HK-2 (cell line): Measurements from ENCODE around the gene DNM2.
A peak's percentile ranks its signal among the peaks of the same experiment; 100 is the strongest.
"Not testable (repeated sequence)": the region's sequence is repeated elsewhere in the genome, so short reads cannot be mapped to it uniquely, and the experiment has no call there.

ENCODE experiments used
- DNase-seq: peaks from one replicate; pipeline ENCODE4 v3.0.0-alpha.2; 2018; ENCODE audit not compliant: unreplicated experiment

DNM2 gene

DNA sequence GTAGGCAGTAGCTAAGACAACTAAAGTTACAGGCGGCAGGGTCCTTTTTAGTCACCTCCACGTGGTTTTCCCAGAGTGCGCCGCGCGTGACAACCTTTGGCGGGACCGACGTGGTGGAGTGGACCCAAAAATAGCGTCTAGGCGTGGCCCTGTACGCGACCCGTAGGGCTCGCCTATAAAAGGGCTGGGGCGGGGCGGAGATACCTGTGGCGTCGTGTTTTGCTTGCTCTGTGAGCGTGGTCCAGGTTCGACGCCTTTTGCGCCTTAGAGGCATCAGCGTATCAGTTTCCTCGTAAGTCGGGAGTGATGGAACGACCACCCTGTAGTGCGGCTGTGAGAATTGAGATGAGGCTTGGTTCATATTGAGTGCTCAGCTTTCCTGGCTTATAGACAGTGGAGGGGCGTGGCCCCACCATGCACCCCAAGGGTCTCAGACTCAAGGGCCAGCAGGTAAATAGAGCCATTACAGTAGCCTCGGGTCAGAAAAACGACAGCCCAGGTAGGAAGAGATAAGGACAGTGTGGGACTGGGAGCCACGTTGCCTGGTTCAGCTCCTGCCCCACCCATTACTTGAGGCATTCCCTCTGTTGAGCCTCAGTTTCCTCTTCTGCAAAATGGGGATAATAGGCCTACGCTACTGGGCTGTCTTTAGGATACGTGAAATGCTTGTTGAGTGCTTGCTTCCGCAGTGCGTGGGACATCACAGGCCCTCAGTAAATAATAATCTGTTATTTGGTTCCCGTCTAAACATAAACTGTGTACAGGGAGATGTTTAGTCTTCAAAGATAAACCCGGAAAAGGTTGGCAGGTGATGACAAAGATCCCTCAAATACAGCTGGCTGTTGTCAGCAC lies 118.8 kb downstream of the DNM2 start:
- peak; percentile 88 for DNase-seq

GRCh38 chr19:10837649-10838048 lies 119.8 kb downstream of the DNM2 start:
- DNase-seq = not testable (repeated sequence)

DNA sequence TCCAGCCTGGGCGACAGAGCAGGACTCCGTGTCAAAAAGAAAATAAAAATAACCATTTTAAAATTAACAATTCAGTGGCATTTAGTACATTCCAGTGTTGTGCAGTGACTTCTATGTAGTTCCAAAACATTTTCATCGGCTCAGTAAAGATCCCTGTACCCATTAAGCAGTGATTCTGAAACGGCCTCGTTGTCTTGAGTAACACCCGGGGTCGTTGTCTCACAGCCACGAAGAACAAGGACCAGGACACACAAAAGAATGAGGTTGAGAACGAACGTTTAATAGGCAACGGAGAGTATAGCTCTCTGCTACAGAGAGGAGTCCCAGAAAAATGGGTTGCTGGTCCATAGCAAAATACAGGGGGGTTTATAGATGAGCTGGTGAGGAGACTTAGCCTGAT lies 120.5 kb downstream of the DNM2 start:
- DNase-seq = no peak

DNA sequence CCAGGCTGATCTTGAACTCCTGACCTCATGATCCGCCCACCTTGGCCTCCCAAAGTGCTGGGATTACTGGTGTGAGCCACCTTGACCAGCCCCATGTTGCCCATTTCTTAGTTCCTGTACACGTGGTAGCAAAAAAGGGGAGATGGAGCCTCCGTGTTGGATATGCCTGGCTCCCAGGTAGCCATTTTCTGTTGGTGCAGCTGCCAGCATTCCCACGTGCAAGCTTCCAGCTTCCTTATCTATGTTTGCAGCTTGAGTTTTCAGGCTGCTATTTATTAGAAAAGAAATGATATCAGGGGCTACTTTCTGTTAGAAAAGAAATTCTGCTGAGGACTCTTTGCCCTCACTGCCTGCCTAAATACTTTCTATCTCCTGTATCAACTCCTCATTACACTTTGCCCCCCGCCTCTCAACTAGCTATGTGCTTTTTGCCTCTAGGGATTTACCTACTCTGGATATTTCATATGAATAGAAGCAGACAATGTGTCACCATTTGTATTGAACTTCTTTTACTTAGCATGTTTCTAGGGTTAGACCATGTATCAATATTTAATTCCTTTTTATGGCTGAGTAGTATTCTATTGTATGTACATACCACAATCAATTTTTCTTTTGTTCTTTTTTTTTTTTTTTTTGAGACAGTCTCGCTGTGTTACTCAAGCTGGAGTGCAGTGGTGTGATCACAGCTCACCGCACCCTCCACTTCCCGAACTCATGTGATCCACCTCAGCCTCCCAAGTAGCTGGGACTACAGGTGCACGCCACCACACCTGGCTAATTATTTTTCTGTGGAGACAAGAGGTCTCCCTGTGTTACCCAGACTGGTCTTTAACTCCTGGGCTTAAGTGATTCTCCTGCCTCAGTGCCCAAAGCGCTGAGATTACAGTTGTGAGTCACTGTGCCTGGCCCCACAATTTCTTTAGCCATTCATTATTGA lies 121.5 kb downstream of the DNM2 start:
- no peak for DNase-seq

DNA sequence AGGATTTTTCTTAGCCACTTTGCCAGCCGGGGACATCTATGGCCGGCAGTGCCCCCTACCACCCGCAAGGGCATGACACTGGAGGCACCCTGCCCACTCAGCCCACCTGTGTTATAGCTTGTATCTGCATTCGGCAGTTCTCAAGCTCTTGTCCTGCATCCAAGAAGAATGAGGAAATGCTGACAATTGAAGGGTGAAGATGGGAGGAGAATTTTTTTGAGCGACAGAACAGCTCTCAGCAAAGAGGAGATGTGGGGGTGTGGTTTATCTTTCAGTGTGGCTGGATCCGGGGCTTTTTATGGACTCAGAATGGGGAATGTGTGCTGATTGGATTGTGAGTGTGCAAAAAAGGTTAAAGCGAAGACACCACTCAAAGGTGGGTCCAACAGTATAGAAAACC lies 124.9 kb downstream of the DNM2 start:
- no peak for DNase-seq

DNA sequence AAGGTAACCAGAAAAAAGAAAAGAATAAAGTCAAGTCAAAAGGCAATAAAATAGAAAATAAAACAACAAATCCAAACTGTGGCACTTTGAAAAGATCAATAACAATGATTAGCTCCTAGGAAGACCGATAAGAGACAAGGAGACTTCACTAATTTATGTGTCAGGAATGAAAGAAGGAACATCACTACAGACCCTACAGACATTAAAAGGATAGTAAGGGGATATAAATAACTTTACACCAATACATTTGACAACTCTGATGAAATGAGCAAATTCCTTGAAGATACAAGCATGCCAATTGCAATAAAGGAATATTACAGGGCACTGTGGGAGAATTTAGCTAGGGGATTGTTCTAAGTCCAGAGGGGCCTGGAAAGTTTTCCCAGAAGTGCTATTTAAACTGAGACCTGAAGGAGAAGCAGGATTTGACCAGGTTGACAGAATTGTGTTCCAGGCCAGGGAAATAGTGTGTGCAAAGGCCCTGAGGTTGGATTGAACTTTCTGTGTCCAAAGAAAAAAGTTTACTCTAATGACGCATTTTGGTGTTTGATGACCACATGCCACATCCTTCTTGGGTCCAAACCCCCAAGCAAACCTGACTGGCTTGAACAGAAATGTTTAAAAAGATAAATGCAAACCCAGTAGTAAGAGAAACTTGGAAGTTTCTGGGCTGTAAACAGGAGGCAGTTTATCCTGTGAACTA lies 128.8 kb downstream of the DNM2 start:
- no peak for DNase-seq

GRCh38 chr19:10848230-10848856 lies 130.5 kb downstream of the DNM2 start, which contains the start of gene C19orf38:
Gene C19orf38, plus strand, starts transcription at chr19:10848415. Its CDS starts 94 bp downstream, at chr19:10848509.
- no peak for DNase-seq

DNA sequence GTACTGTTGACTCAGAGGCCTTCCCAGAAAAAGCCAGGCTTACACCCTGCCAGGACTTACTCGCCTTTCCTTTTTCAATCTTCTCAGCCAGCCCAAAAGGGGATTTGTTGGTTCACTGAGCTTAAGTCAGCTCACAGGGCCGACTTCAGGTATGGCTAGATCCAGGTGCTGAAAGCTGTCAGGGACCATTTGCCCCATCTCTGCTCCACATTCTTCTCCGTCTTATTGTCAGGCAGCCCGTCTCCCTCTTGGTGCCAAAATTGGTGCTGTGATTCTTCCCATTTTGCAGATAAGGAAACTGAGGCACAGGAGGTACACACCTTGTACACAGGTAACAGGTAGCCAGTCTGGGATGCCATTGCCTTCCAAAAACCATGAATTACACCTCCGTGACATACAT lies 132.8 kb downstream of the DNM2 start:
- DNase-seq = no peak

DNA sequence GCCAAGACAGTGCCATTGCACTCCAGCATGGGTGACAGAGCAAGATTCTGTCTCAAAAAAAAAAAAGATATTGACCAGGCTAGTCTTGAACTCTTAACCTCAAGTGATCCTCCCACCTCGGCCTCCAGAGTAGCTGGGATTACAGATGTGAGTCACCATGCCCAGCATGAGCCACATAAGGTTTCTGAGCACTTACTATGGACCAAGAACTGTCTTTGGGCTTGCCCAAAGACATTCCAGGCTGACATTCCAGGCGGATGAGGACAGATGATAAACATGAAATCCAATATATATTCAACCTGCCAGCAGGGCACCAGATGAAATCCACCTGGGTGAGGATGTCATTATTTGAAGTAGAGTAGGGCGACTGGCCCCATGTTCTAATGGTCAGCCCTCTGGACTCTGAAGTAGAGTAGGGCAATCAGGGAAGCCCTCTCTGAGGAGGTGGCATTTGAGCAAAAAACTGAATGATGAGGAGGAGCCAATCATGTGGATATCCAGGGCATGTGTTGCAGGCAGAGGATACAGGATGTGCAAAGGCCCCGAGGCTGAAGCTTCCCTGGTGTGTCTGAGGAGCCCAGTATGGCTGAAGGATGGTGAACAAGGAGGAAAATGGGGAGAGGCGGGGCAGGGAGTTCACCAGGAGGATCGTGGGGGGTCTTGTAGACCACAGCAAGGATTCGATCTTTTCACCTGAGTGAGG lies 134.4 kb downstream of the DNM2 start:
- no peak for DNase-seq

DNA sequence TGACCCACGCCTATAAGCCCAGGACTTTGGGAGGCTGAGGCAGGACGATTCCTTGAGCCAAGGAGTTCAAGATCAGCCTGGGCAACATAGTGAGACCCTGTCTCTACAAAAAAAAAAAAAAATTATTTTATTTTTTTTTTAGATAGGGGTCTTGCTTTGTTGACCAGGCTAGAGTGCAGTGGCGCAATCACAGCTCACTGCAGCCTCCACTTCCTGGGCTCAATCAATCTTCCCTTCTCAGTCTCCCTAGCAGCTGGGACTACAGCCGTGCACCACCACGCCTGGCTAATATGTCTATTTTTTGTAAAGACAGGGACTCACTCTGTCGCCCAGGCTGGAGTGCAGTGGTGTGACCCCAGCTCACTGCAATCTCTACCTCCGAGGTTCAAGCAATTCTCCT lies 135.1 kb downstream of the DNM2 start:
- DNase-seq = no peak

- DNase-seq = no peak
Observed at GRCh38 chr19:10854350-10855089, 136.6 kb downstream of the DNM2 start.

GRCh38 chr19:10855879-10856522 lies 138.1 kb downstream of the DNM2 start:
- no peak for DNase-seq

- not testable (repeated sequence) for DNase-seq
Observed at GRCh38 chr19:10856899-10857298, 139.0 kb downstream of the DNM2 start.

DNA sequence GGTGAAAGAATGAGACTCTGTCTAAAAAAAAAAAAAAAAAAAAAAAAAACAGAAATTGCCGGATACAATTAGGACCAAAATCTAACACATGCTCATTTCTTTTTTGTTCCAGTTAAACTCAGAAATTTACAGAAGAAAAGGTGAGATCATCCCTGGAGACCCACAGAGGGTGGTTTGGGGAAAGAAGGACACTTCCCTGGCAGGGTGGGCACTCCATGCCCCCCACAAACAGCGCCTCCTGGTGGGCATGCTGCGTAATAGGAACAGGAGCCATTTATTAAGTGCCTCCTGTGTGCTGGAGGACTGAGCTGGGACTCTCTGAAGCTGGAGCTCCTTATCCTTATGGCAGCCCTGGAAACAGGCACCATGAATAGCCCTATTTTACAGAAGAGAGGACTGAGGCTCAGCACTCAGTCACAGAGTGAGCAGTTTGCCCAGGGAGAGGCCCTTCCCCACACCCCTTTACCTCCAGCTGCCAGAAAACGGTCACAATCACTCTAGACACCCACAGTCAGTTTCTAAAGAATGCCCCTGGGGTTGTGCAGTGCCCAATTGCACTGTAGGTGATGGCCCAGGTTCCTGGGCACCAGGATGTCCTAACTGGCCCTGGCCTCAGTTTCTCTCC lies 140.4 kb downstream of the DNM2 start:
- no peak for DNase-seq

DNA sequence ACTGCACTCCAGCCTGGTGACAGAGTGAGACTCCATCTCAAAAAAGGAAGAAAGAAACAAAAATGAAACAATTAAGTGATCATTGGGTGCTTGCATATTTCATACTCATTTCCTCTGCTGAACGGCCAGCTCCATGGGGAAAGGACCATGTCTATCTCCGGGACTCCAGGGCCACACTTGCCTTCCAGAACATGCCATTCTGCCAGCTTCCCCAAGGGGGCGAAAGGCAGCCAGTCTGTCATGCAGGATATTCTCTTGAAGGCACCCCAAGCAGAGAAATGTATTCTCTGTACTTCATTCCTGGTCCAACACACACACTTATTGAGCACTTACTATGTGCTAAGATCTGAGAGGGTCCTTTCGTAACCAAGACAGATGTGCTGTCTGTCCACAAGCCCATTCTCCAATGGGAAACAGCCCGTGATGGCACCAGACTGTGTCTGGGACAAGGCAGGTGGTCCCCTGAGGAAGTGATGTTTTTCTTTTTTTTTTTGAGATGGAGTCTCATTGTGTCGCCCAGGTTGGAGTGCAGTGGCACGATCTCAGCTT lies 143.3 kb downstream of the DNM2 start:
- peak; percentile 12 for DNase-seq

GRCh38 chr19:10862561-10863106 lies 144.8 kb downstream of the DNM2 start:
- no peak for DNase-seq

- peak; percentile 37 for DNase-seq
Observed at GRCh38 chr19:10863107-10863717, 145.3 kb downstream of the DNM2 start.

DNA sequence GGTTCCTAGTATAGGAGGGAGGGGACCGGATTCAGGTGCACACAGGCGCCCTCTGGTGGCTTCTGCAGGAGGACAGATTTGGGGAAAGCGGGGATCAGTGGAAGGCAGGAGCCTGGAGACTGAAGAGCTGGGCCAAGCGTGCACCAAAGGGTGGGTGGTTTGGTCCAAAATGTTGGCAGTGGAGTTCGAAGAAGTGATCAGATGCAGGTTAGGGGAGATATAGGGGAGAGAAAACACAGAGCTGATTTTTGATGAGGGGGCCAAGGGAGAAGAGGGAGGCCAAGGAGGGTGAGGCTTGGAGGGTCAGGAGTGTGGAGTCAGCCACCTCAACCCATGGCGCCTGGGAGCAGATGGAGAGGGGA lies 146.6 kb downstream of the DNM2 start:
- DNase-seq = peak; percentile 86
